ENCODE data around the gene MCM10. TPM values are rescaled to one million over a fixed set of nuclear protein-coding genes. Genes with fewer than 3 reads are reported as not detected.
"Not testable (repeated sequence)": the region's sequence is repeated elsewhere in the genome, so short reads cannot be mapped to it uniquely, and the experiment has no call there.

The MCM10 gene
- 10 to 100 TPM; 90.8 to 90.9 TPM for total RNA-seq

DNA sequence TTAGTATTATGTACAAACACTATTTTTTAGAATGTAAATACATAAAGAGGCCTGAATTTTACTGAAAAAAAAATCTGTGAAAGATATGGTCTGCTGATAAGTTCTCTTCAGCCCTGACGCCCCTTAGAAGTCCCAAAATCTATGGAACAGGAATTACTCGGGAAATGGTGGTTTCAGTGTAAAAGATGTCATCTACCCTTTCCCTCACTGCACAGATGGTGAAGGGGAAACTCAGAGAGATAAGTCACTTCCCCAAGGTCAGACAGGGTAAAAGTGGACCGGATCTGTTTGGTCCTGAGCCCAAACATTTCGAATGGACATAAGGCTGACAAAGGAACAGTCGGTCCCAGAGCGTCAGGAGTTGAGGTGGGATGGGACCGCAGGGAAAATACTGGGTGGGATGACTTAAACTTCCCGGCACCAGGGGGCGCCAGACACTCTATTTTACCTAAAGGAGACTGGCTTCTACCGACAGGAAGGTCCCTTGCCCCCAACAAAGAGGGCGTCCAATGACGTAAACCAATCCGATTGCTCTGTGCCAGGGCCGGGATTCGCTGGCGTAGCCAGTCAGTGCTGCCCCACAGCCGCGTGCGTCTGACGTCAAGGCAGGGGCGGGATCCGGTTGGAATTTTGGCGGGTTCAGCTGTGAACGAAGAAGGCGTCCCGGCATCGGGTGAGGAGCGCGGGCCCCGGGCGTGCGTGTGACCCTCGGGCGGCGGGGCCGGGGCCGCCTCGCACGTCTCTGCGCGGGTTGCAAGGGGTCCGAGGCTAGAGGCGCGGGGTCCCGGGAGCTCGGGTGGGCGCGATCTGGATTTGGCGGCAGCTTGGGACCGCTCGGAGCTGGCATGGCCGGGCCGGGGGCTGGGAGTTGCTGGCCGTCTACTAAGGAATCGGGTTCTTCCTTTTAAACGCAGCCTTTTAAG, at the start of gene MCM10:
TSS of gene MCM10 (plus strand) at position 625 of the 923 bp plus-strand sequence. CDS start 2,645 bp downstream, outside the sequence.
- POLR2A ChIA-PET = interaction anchor here (0.5 to 1.2 kb wide), 7 partner anchors 20 to 457 kb away, joined by 3 to 5 read pairs (median 3); partner anchors contain the start of gene PHYH

DNA sequence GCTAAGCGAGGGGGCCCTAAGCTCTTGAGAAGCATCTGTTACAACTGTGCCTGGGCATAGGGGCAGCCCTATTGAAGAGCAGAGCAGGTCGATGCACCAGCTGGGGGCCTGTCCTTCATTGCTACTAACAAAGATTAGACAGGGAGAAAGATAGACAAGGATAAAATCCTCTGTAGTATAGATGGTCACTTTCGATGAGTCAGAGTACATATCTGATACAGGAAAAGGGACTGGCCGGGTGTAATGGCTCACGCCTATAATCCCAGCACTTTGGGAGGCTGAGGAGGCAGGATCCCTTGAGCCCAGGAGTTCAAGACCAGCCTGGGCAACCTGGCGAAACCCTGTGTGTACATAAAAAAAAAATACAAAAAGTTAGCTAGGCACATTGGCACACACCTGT, 47.8 kb upstream of the MCM10 start:
- CTCF ChIA-PET = no interaction called here
- POLR2A ChIA-PET = no interaction called here

More for the DNA sequence above, at the start of gene MCM10:
- CTCF ChIA-PET = interaction anchor here (0.6 to 3.0 kb wide), 8 partner anchors 14 to 211 kb away, joined by 3 to 24 read pairs (median 4); partner anchors contain the start of gene PHYH

GRCh38 chr10:13115832-13116803, 45.2 kb upstream of the MCM10 start:
- ChIA-PET CTCF (interaction anchor here (0.7 kb wide), 1 partner anchor 252 kb away, joined by 3 read pairs; no protein-coding TSS in a partner anchor), POLR2A (interaction anchor here (0.6 to 0.8 kb wide), 2 partner anchors 183 to 233 kb away, joined by 3 to 4 read pairs; no protein-coding TSS in a partner anchor)

- ChIA-PET POLR2A (interaction anchor here (0.6 kb wide), 1 partner anchor 12 kb away, joined by 3 read pairs; no protein-coding TSS in a partner anchor), CTCF (interaction anchor here (1.0 kb wide), 1 partner anchor 43 kb away, joined by 3 read pairs; the partner anchor contains the start of gene MCM10)
These were observed 43.2 kb upstream of the MCM10 start for GRCh38 chr10:13117841-13118783.

- CTCF ChIA-PET = no interaction called here
- POLR2A ChIA-PET = no interaction called here
These were observed 42.5 kb upstream of the MCM10 start for GRCh38 chr10:13118784-13119410.

- ChIA-PET POLR2A (no interaction called here), CTCF (no interaction called here)
These were observed 40.4 kb upstream of the MCM10 start for GRCh38 chr10:13120786-13121499.

- ChIA-PET CTCF (no interaction called here), POLR2A (no interaction called here)
These were observed 39.9 kb upstream of the MCM10 start for GRCh38 chr10:13121500-13121854.

DNA sequence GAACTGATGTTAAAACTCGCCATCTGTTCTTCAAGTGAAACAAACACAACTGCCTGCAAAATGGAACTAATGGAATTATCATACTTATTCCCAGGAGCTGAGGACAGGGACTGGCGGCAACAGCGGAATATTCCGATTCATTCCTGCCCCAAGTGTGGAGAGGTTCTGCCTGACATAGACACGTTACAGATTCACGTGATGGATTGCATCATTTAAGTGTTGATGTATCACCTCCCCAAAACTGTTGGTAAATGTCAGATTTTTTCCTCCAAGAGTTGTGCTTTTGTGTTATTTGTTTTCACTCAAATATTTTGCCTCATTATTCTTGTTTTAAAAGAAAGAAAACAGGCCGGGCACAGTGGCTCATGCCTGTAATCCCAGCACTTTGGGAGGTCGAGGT, 24.7 kb upstream of the MCM10 start:
- ChIA-PET CTCF (no interaction called here), POLR2A (no interaction called here)

DNA sequence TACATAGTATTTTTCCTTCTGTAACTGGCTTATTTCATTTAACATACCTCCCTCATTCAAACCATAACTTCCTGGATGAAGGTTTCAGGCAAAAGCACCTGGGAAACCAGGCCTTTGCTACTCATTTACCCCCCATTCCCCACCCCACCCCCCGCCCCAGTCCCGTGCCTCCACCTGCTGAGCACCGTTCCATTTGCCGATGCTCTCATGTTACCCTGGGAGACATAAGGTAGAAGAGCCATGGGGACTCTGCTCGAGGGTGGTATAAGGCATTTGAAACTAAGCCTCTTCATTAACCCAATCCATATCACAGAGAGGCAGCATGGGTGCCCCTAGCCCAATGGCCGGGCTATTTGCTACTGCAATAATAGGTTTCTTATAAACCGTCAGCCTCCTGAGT, 22.2 kb upstream of the MCM10 start:
- CTCF ChIA-PET = no interaction called here

GRCh38 chr10:13139676-13140075, 21.7 kb upstream of the MCM10 start:
- ChIA-PET POLR2A (no interaction called here), CTCF (no interaction called here)

More for the DNA sequence above, 22.2 kb upstream of the MCM10 start:
- POLR2A ChIA-PET = no interaction called here

DNA sequence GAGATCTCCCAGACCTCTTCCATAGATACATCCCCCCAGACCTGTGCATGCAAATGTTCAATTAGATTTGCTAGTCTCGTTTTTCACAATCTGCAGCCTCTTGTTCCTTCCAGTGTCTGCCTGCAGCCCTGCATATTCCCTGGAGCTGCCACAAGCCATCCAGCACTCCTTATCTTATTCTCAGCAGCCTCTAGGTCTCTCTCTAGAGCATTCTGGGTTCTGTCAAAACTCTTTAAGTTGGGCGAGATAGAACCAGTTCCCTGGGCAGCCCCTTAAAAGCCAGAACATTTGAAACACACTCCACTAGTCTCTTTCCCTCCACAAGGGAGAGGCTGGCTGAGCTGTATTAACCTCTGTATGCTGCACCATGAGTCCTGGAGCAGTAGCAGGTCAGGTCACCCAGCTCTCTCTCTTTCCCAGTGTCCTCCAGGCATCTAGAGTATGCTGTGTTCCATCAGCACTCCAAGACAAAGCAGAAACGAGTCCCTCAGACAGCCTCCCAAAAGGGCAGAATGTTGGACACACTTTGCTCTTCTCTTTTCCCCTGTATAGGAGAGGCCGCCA, 20.6 kb upstream of the MCM10 start:
- ChIA-PET POLR2A (no interaction called here), CTCF (no interaction called here)

GRCh38 chr10:13143766-13144165, 17.6 kb upstream of the MCM10 start:
- ChIA-PET CTCF (no interaction called here), POLR2A (no interaction called here)

DNA sequence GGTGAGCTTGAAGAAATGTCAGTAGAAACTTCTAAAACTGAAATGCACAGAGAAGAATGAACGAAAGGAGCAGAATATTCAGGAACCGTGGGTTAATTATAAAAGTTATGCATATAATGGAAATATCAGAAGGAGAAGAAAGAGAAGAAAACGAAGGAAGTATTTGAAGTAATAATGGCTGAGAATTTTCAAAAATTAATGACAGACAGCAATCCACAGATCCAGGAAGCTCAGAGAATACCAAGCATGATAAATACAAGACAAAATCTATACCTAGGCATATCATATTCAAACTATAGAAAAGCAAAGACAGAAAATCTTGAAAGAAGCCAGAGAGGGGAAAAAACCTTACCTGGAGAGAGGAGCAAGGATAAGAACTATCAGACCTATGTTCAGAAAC, 16.5 kb upstream of the MCM10 start:
- ChIA-PET CTCF (no interaction called here), POLR2A (no interaction called here)

GRCh38 chr10:13146379-13146778, 15.0 kb upstream of the MCM10 start:
- ChIA-PET CTCF (no interaction called here), POLR2A (no interaction called here)

GRCh38 chr10:13147161-13147560, 14.2 kb upstream of the MCM10 start:
- CTCF ChIA-PET = no interaction called here
- POLR2A ChIA-PET = no interaction called here

- ChIA-PET POLR2A (no interaction called here), CTCF (no interaction called here)
These were observed 9.1 kb upstream of the MCM10 start for GRCh38 chr10:13152296-13152695.

DNA sequence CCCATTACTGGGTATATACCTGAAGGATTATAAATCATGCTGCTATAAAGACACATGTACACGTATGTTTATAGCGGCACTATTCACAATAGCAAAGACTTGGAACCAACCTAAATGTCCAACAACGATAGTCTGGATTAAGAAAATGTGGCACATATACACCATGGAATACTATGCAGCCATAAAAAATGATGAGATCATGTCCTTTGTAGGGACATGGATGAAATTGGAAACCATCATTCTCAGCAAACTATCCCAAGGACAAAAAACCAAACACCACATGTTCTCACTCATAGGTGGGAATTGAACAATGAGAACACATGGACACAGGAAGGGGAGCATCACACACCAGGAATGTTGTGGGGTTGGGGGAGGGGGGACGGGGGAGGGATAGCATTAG, 5.5 kb upstream of the MCM10 start:
- POLR2A ChIA-PET, CTCF ChIA-PET: not testable (repeated sequence)

- CTCF ChIA-PET = no interaction called here
- POLR2A ChIA-PET = no interaction called here
These were observed 3.0 kb upstream of the MCM10 start for GRCh38 chr10:13158401-13158800.
